Activated CD4-positive, CD25-positive, alpha-beta regulatory T cell treated with anti-CD3 and anti-CD28 coated beads, Interleukin-2, amount 50 U/mL, for 16 hours (primary cell): ENCODE data around the gene DNAJB6.

Experiments
- DNase-seq: peaks from one replicate; pipeline ENCODE4 v3.0.0-alpha.2; 2020; ENCODE audit warnings: low read depth, low spot score

DNAJB6 gene

GRCh38 chr7:157396316-157397035 lies 59.7 kb downstream of the DNAJB6 start:
- no peak for DNase-seq

DNA sequence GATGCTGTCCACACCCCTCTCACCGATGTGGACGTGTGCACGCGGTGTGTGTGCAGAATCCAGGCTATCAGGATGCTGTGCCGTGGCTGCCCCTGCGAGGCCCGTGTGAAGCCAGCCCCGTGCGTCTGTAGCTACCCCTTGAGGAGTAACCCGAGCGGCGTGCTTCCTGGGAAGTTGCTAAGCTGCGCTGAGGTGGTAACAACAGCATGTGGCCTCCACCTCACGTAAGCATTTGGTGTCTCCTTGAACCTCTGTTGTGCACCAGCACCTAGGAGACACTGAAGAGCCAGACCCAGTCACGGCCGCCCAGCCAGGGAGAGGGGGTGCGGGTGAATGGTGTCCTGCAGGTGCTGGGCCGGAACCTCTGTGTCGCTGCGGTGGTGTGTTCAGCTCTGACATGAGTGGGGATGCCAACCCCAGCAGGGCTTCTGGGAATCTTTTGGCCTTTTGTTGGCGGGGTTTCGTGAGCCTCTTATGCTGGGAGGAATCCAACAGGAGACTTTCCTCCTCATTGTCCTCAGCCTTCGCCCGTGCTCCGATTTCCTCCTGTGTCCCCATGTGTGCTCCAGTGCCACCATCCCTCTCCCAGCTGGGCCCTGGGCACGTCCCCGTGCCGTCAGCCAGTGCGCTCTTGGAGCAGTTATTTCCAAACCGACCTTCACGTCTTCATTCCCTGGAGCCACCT lies 60.4 kb downstream of the DNAJB6 start:
- no peak for DNase-seq

GRCh38 chr7:157397731-157398691 lies 61.2 kb downstream of the DNAJB6 start:
- no peak for DNase-seq

DNA sequence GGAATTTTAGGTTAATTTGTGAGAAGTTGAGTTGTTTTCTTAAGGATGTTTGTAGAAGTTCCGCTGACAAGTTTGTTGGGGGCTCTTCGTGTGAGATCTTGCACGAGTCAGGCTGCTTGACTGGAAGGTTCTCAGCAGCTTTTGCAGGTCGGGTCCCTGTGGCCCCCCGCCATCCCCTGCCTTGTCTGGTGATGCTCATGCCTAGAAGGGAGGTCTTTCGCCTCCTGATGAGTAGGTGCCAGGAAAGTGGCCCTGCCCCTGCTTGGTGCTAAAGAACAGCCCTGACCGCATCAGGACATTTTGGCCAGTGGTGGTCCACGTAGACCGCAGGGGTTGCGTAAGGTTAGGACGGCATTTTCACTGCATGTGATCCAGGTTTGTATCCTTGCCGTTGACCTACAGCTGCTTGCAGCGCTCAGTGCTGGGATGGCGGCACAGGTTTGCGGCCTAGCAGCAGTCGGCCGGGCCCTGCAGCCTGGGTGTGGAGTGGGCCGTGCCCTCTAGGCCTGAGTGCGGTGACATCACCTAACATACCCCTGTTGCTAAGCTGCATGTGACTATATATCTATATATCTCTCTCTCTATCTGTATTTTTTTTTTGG lies 62.4 kb downstream of the DNAJB6 start:
- DNase-seq, result no peak

DNA sequence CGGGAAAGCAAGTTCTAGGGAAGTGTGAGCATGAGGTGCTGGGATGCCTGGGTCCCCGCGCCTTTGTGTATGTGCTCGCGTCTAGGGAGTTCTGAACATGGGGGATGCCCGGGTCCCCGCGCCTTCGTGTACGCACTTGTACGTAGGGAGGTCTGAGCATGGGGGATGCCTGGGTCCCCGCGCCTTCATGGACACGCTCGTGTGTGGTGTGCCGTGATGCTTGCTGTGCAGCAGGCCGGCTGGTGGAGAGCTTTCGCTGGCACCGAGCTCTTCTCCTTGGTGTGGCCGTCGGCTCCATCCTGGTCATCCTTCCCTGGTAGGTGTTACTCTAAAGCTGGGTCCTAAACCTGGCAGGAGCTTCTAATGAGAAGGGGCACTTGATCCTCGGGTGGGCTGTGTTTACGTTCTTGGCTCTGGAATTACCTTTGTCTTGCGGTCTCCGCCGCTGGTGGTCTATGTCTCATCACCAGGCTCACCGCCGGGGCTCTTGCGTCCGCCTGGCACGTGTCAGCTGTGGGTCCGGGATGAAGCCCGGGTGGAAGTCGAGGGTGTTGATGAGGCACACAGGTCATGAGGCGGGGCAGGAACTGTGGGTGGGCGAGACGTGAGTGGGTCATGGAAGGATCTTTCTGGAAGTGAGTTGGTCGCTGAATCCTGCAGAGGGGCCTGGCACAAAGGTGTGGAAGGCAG lies 63.5 kb downstream of the DNAJB6 start:
- DNase-seq, result no peak

DNA sequence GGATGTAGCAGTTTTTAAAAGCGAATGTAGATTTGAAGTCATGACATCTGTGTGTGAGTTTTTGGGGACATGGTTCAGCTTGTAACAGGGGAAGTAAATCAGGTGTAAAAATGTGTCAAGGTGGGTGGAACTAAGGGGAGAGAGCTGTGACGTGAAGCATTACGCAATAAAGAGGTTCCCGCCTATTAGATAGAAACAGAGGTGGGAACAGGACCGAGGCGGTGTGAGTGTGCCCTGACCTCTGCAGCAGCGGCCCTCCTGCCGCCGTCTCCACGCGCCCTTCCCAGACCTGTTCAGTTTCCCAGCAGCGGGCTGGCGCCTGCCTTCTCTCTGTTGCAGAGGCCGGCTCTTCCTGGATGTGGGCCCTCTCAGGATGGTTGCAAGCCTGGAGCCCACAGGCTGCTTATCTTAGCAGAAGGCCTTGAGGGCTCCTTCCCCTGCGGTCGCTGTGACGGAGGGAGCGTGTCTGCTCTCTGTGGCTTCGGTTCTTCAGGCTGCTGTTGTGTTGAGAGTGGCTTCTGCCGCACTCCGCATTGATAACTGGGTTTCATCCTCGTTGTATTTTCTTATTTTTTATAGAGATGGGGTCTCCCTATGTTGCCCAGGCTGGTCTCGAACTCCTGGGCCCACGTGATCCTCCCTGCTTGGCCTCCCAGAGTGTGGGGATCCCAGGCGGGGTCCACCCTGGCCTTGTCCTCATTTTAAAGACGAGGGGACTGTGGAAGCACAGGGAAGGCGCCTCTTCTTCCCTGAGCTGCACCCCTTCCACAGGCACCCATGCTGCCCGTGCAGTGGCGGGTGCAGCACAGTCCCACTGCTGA lies 65.0 kb downstream of the DNAJB6 start:
- DNase-seq, result no peak

DNA sequence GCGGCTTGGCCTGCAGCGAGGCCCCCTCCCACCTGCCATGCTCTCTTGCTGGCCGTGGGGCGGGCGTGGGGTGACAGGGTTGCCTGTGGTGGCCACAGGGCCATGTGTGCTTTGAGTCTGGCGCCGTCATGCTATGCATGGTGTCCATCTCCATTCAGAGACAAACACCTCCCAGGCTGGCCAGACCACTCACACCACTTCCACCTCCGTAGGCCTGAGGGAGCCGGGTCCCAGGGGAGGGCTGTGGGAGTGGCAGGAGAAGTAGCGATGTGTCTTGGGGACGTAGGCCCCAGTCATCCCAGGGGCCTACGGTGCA lies 65.5 kb downstream of the DNAJB6 start:
- DNase-seq, result no peak

- DNase-seq, result no peak
Observed at GRCh38 chr7:157402911-157403534, 66.2 kb downstream of the DNAJB6 start.

DNA sequence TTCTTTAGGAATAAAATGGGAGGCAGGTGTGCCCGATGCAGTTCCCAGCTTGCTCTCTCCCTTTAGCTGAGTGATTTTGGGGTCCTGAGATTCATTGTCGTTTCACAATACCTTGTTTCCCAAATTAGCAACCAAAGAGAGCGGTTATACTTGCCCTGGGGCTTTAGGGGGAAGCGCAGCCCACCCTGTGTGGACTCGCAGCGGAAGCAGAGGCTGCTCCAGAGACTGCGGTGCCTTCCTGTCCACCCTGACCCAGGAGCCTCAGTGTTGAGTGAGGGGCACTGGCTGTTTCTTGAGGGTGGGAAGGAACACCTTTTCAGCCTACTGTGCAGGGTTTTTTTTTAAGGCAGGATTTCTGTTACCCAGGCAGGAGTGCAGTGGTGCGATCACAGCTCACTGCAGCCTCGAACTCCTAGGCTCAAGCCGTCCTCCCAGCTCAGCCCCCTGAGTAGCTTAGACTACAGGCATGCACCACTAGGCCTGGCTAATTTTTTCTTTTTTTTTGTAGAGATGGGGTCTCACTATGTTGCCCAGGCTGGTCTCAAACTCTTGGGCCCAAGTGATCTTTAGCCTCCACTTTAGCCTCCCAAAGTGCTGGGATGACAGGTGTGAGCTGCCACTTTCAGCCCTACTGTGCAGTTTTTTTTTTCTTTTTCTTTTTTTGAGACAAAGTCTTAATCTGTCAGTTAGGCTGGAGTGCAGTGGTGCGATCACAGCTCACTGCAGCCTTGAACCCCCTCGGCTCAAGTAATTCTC lies 67.0 kb downstream of the DNAJB6 start:
- DNase-seq, result no peak

DNA sequence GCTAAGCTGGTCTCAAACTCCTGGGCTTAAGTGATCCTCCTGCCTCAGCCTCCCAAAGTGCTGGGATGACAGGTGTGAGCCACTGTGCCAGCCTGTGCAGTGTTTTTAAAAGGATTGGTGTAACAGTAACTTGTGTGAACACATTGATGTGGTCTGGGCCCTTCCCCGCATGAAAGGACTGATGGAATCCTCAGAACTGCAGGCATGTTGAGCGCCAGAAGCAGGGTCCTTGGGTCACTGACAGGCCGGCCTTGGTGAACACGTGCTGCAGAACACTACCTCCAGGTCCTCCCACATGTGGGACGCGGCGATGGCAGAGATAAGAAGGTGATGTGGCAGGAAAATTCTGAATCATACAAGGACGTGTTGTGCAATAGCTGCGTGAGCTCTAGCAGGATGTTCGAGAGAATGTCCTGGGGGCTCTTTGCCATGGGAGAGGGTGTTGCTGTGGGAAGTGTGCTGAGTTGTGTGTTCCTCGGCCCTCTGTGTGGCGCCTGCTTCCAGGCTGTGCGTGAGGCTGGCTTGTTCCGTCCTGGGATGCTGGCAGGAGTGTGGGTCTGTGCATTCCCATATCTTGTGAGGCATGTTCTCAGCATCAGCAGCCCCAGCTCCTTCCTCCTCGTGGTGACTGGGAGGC lies 68.2 kb downstream of the DNAJB6 start:
- DNase-seq, result no peak

GRCh38 chr7:157405501-157405900 lies 68.7 kb downstream of the DNAJB6 start:
- DNase-seq, result no peak

GRCh38 chr7:157405914-157406810 lies 69.4 kb downstream of the DNAJB6 start:
- DNase-seq, result no peak

DNA sequence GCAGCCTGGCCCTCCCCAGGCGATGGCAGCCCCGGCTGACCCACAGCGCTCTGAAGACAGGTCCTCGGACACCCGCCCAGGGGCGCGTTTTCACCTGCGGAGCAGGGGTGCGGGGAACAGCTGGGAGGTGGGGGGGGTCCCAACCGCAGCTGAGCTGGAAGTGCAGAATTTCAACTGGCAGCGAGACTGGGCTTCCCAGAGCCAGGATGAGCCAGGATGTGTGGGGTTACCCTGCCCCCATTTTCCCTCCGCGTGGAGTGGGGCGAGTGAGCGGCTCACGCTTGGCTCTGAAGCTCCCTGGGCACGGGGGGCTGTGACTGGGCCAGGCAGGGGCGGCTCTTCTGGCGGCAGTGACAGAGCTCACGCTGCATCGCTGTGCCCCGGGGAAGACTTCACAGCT lies 70.2 kb downstream of the DNAJB6 start:
- DNase-seq, result no peak

DNA sequence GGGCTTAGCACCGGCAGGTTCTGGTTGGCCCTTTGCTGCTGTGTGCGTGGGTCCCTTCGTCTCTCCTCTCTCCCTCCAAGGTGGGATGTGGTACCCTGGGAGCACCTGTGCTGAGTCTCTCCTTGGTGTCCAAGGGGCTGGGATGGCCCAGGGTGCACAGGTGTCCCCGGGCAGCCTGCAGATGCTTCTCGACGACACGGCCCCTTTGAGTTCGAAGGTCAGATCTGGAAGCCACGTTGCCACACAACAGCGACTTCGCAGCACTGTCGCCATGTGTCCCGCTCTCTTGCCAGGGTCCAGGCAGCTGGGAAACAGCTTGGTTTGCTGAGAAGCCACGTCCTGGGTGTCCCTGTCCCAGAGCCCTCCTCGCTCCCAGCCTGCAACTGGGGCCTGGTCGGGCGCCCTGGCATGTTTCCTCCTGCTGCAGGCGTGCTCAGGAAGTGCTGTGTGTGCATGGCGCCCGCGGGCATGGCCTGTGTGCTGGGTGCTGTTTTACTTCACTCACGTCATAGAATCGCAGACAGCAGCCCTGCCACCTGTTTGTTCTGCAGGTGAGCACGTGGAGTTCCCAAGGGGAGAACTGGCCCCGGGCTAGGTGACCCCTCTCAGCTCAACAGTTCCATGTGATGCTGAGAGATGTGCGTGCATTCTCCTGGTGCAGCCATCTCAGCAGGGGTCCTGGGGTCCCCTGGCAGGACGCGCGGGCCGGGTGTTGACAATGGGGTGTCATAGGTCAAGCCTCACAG lies 70.9 kb downstream of the DNAJB6 start:
- no peak for DNase-seq

DNA sequence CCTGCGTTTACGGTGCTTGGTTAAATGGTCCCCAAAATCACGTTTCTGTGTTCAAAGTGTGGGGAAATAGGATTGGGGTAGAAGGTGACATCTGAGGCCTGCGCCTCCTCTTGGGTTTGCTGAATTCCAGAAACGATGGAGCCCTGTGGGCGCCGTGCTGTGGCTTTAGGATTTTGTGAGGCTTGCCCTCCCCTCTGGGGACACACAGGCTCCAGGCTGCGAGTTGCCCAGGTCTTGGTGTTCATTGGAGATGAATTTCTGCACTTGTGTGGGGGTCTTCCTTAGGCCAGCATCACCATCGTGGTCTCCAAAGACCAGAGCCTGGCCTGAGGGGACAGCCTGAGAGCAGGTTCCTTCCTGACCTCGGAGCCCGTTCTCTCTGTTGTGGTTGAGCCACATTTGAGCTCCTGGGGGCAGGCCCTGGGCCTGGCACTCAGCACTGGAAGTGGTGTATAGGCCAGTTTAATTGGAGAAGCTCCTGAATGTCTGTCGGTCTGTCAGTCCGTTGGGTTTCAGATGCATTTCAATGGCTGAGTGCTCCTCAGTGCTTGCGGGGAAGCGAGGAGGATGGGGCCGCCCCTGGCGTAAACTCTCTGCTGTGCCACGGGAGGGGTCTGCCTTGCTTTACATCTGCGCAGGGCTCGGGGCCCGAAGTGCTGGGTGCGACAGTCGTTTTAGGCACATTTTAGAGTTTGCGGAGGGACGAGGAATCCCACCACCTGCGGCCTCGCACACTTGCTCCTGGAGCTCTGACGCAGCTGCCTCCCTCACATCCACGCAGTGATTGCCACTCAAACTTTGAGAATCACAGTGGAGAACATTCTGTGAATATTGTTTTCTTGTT lies 71.7 kb downstream of the DNAJB6 start:
- DNase-seq, result no peak

GRCh38 chr7:157409149-157409752 lies 72.4 kb downstream of the DNAJB6 start:
- no peak for DNase-seq
